Hepatocyte (in vitro differentiated cells): ENCODE data around the gene OTULINL. TPM values are rescaled to one million over a fixed set of nuclear protein-coding genes. Genes with fewer than 3 reads are reported as not detected.

Experiments
- DNase-seq: peaks from one replicate; pipeline ENCODE4 v3.0.0-alpha.2; 2016; ENCODE audit warnings: low spot score
- H2AFZ ChIP-seq: fragments of 200-600 bp; sonication (generic); 2 replicates; pipeline ENCODE4 v1.6.0; 2016; ENCODE audit warnings: antibody characterized with exemption, mild to moderate bottlenecking
- H3K27ac ChIP-seq: fragments of 200-600 bp; sonication (generic); 2 replicates; pipeline ENCODE4 v1.5.1; 2016; ENCODE audit warnings: mild to moderate bottlenecking
- H3K27me3 ChIP-seq: fragments of 200-600 bp; sonication (generic); 2 replicates; pipeline ENCODE4 v1.6.1; 2016
- H3K36me3 ChIP-seq: fragments of 200-600 bp; sonication (generic); replicated peaks from 2 replicates; pipeline ENCODE4 v1.5.1; 2016; ENCODE audit warnings: low read depth; ENCODE audit not compliant: insufficient read depth
- H3K4me1 ChIP-seq: fragments of 200-600 bp; sonication (generic); 2 replicates; pipeline ENCODE4 v1.5.1; 2016; ENCODE audit warnings: mild to moderate bottlenecking, moderate library complexity; ENCODE audit not compliant: insufficient read depth
- H3K4me2 ChIP-seq: fragments of 200-600 bp; sonication (generic); 2 replicates; pipeline ENCODE4 v1.6.0; 2016
- H3K4me3 ChIP-seq: fragments of 200-600 bp; sonication (generic); 2 replicates; pipeline ENCODE4 v1.5.1; 2016; ENCODE audit warnings: mild to moderate bottlenecking
- H3K79me2 ChIP-seq: fragments of 200-600 bp; sonication (generic); 2 replicates; pipeline ENCODE4 v1.6.0; 2017; ENCODE audit warnings: mild to moderate bottlenecking
- H3K9me2 ChIP-seq: fragments of 200-600 bp; sonication (generic); replicated peaks from 2 replicates; pipeline ENCODE4 v1.6.0; 2017; ENCODE audit warnings: mild to moderate bottlenecking; ENCODE audit not compliant: insufficient read depth
- H3K9me3 ChIP-seq: fragments of 200-600 bp; sonication (generic); 2 replicates; pipeline ENCODE4 v1.5.1; 2016; ENCODE audit warnings: low read depth, mild to moderate bottlenecking
- H4K20me1 ChIP-seq: fragments of 200-600 bp; sonication (generic); 2 replicates; pipeline ENCODE4 v1.6.0; 2016; ENCODE audit warnings: mild to moderate bottlenecking; ENCODE audit not compliant: insufficient read depth, poor library complexity, severe bottlenecking
- EZH2 ChIP-seq: fragments of 200-600 bp; sonication (generic); IDR thresholded peaks from 2 replicates; pipeline ENCODE4 v1.6.1; 2016; ENCODE audit warnings: antibody characterized with exemption, mild to moderate bottlenecking, borderline replicate concordance
- EZH2phosphoT487 ChIP-seq: fragments of 200-600 bp; sonication (generic); IDR thresholded peaks from one replicate; pipeline ENCODE4 v1.6.1; 2018; ENCODE audit warnings: antibody characterized with exemption, mild to moderate bottlenecking, low read depth, moderate library complexity; ENCODE audit not compliant: unreplicated experiment, severe bottlenecking
- WGBS: methylation state at CpG from one replicate; pipeline ENCODE4 v1.1.6; 2016; ENCODE audit warnings: low lambda C conversion rate; ENCODE audit errors: missing lambda C conversion rate; 5-methylcytosine and 5-hydroxymethylcytosine counted together
- polyA plus RNA-seq: library from polyadenylated mRNA; unstranded; fragments of >200 nt; fragmentation: Nextera tagmentation; extraction: Ambion mirVana; gene quantifications from 2 replicates; pipeline ENCODE4 v1.2.1, GENCODE V29; 2016
- total RNA-seq: library from RNA; depleted of rRNA; stranded (reverse); fragments of >200 nt; gene quantifications from 2 replicates; pipeline ENCODE4 v1.2.3, GENCODE V29; 2014
- TF ChIP-seq, protein P1 (sequence below): fragments of 200-600 bp; sonication (generic); IDR thresholded peaks from 2 replicates; pipeline ENCODE4 v1.5.1; 2016; ENCODE audit warnings: antibody characterized with exemption, mild to moderate bottlenecking; ENCODE audit not compliant: poor library complexity

OTULINL gene
- total and polyA plus RNA-seq, 2 experiments from 2014 or later, result 25.4 to 35.4 TPM

- Histone ChIP-seq H4K20me1 (no peaks in the 10 kb centered on the region), H3K4me3 (no peak overlapping the region), H3K27ac (no peak overlapping the region), H3K9me2 (no peaks in the 10 kb centered on the region), H3K4me1 (no peaks in the 10 kb centered on the region), H3K36me3 (no peaks in the 10 kb centered on the region), H2AFZ (no peak overlapping the region), H3K9me3 (no peaks in the 10 kb centered on the region), H3K27me3 (no peaks in the 10 kb centered on the region), H3K79me2 (peaks cover 9% of the 10 kb centered on the region), H3K4me2 (no peak overlapping the region)
- WGBS, result 96% methylated on average over 1 of the region's 1 CpG
- no peak for DNase-seq
- TF ChIP-seq EZH2phosphoT487 (no peak), EZH2 (no peak)
- TF ChIP-seq, protein P1, sequence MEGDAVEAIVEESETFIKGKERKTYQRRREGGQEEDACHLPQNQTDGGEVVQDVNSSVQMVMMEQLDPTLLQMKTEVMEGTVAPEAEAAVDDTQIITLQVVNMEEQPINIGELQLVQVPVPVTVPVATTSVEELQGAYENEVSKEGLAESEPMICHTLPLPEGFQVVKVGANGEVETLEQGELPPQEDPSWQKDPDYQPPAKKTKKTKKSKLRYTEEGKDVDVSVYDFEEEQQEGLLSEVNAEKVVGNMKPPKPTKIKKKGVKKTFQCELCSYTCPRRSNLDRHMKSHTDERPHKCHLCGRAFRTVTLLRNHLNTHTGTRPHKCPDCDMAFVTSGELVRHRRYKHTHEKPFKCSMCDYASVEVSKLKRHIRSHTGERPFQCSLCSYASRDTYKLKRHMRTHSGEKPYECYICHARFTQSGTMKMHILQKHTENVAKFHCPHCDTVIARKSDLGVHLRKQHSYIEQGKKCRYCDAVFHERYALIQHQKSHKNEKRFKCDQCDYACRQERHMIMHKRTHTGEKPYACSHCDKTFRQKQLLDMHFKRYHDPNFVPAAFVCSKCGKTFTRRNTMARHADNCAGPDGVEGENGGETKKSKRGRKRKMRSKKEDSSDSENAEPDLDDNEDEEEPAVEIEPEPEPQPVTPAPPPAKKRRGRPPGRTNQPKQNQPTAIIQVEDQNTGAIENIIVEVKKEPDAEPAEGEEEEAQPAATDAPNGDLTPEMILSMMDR, result no peak
Observed at GRCh38 chr5:14600846-14601245, 19.3 kb downstream of the OTULINL start.

GRCh38 chr5:14603141-14603540, 21.5 kb downstream of the OTULINL start:
- no peak for DNase-seq
- 90% methylated on average over 1 of the region's 1 CpG for WGBS
- peaks cover 3% of the 10 kb centered on the region for H3K79me2 ChIP-seq
- no peak overlapping the region for H3K27ac ChIP-seq
- no peaks in the 10 kb centered on the region for H4K20me1 ChIP-seq
- TF ChIP-seq, protein P1, result no peak
- no peak for TF ChIP-seq EZH2phosphoT487
- TF ChIP-seq EZH2, result no peak
- no peaks in the 10 kb centered on the region for H3K36me3 ChIP-seq
- no peaks in the 10 kb centered on the region for H3K9me2 ChIP-seq
- H3K9me3 ChIP-seq, result no peaks in the 10 kb centered on the region
- no peak overlapping the region for H3K4me2 ChIP-seq
- no peak overlapping the region for H3K4me3 ChIP-seq
- no peaks in the 10 kb centered on the region for H3K27me3 ChIP-seq
- H3K4me1 ChIP-seq, result no peaks in the 10 kb centered on the region
- no peak overlapping the region for H2AFZ ChIP-seq

- H3K4me2 ChIP-seq, result no peak overlapping the region
- DNase-seq, result no peak
- H3K27ac ChIP-seq, result no peak overlapping the region
- no peaks in the 10 kb centered on the region for H3K27me3 ChIP-seq
- H3K79me2 ChIP-seq, result no peaks in the 10 kb centered on the region
- TF ChIP-seq, protein P1, result no peak
- no peak for TF ChIP-seq EZH2phosphoT487
- TF ChIP-seq EZH2, result no peak
- no peaks in the 10 kb centered on the region for H4K20me1 ChIP-seq
- 93% methylated on average over 8 of the region's 8 CpGs for WGBS
- H3K9me2 ChIP-seq, result no peaks in the 10 kb centered on the region
- H3K36me3 ChIP-seq, result peaks cover 4% of the 10 kb centered on the region
- H3K4me1 ChIP-seq, result no peaks in the 10 kb centered on the region
- no peak overlapping the region for H2AFZ ChIP-seq
- no peaks in the 10 kb centered on the region for H3K9me3 ChIP-seq
- no peak overlapping the region for H3K4me3 ChIP-seq
Observed at GRCh38 chr5:14607104-14607503, 25.5 kb downstream of the OTULINL start.

- TF ChIP-seq, protein P1, result no peak
- TF ChIP-seq EZH2phosphoT487 (no peak), EZH2 (no peak)
- 70% methylated on average over 2 of the region's 2 CpGs for WGBS
- no peaks in the 10 kb centered on the region for H3K79me2 ChIP-seq
- no peaks in the 10 kb centered on the region for H3K27me3 ChIP-seq
- no peak overlapping the region for H3K27ac ChIP-seq
- H3K4me3 ChIP-seq, result no peak overlapping the region
- H4K20me1 ChIP-seq, result no peaks in the 10 kb centered on the region
- no peaks in the 10 kb centered on the region for H3K4me1 ChIP-seq
- H3K9me2 ChIP-seq, result no peaks in the 10 kb centered on the region
- no peak overlapping the region for H2AFZ ChIP-seq
- no peak for DNase-seq
- peaks cover 4% of the 10 kb centered on the region for H3K36me3 ChIP-seq
- H3K9me3 ChIP-seq, result no peaks in the 10 kb centered on the region
- no peak overlapping the region for H3K4me2 ChIP-seq
Observed at GRCh38 chr5:14608169-14608568, 26.6 kb downstream of the OTULINL start.
